RWPE1 (cell line): ENCODE data around the gene CARS2.
"Not testable (repeated sequence)": the region's sequence is repeated elsewhere in the genome, so short reads cannot be mapped to it uniquely, and the experiment has no call there.

Experiments
- CTCF ChIA-PET: fragments of 350-600 bp; sonication (Branson Sonifier 250); formaldehyde crosslinking; extraction: SDS; loops from one replicate; lab custom pipeline; 2021; lab: Yijun Ruan, JAX
- POLR2A ChIA-PET: fragments of 400-600 bp; formaldehyde crosslinking; extraction: SDS; loops from one replicate; lab custom pipeline; 2020; ENCODE audit warnings: antibody characterized with exemption; ENCODE audit not compliant: low non-redundant PET; lab: Yijun Ruan, JAX
- DNase-seq: peaks from one replicate; pipeline ENCODE4 v3.0.0; 2012; ENCODE audit warnings: low spot score
- H3K27ac ChIP-seq: fragments of 450-650 bp; 2 replicates; pipeline ENCODE4 v1.5.1; 2017
- CTCF ChIP-seq: fragments of 450-650 bp; conservative IDR thresholded peaks from 2 replicates; pipeline ENCODE4 v1.5.1; 2017; ENCODE audit warnings: low read depth, mild to moderate bottlenecking

Gene CARS2

GRCh38 chr13:110633776-110634175 is 72.1 kb downstream of the CARS2 start:
- CTCF ChIA-PET = no interaction called here

GRCh38 chr13:110632255-110632654 is 73.7 kb downstream of the CARS2 start:
- H3K27ac ChIP-seq, CTCF ChIA-PET, DNase-seq, POLR2A ChIA-PET: not testable (repeated sequence)

More at GRCh38 chr13:110633776-110634175, 72.1 kb downstream of the CARS2 start:
- no peak for TF ChIP-seq CTCF
- H3K27ac ChIP-seq = no peak overlapping the region
- no peak for DNase-seq
- POLR2A ChIA-PET = no interaction called here

GRCh38 chr13:110630566-110631119 is 75.3 kb downstream of the CARS2 start:
- TF ChIP-seq CTCF = no peak
- POLR2A ChIA-PET = no interaction called here
- no peak for DNase-seq
- no peak overlapping the region for H3K27ac ChIP-seq
- CTCF ChIA-PET = no interaction called here

GRCh38 chr13:110629735-110630134 is 76.2 kb downstream of the CARS2 start:
- no peak for DNase-seq
- no peak overlapping the region for H3K27ac ChIP-seq
- no peak for TF ChIP-seq CTCF
- ChIA-PET POLR2A (no interaction called here), CTCF (no interaction called here)

- H3K27ac ChIP-seq = no peak overlapping the region
- no peak for TF ChIP-seq CTCF
- no peak for DNase-seq
- CTCF ChIA-PET = no interaction called here
- POLR2A ChIA-PET = no interaction called here
Measured at GRCh38 chr13:110628952-110629701, 76.8 kb downstream of the CARS2 start.

- no peak for TF ChIP-seq CTCF
- DNase-seq = no peak
- ChIA-PET POLR2A (no interaction called here), CTCF (no interaction called here)
- H3K27ac ChIP-seq = no peak overlapping the region
Measured at GRCh38 chr13:110628477-110628793, 77.5 kb downstream of the CARS2 start.

GRCh38 chr13:110627761-110628476 is 78.0 kb downstream of the CARS2 start:
- no peak overlapping the region; the same call in 1 of the 2 replicates for H3K27ac ChIP-seq
- no peak for TF ChIP-seq CTCF
- DNase-seq = no peak
- ChIA-PET POLR2A (no interaction called here), CTCF (no interaction called here)
